ENCODE measurements around the gene YWHAB.

Gene YWHAB

GRCh38 chr20:44885392-44886265, at the start of gene YWHAB:
Gene YWHAB (plus strand): TSS chr20:44885705. CDS start chr20:44901534, 15,829 bp downstream.
- H3K4me3 ChIP-seq (ENCODE audit: low read depth, low read length) = peak within 1 kb of the TSS; percentile 86
- no peak for TF ChIP-seq CTCF (IDR thresholded peaks at IDR 0.05; ENCODE audit: control insufficient read depth, extremely low read depth, insufficient read depth)
- peak; percentile 91 for DNase-seq (ENCODE audit: low read depth)

GRCh38 chr20:44836601-44837120, 48.8 kb upstream of the YWHAB start:
- no peak for TF ChIP-seq CTCF (IDR thresholded peaks at IDR 0.05; ENCODE audit: control insufficient read depth, extremely low read depth, insufficient read depth)
- no peak for DNase-seq (ENCODE audit: low read depth)
- no peak overlapping the region for H3K4me3 ChIP-seq (ENCODE audit: low read depth, low read length)

- H3K4me3 ChIP-seq (ENCODE audit: low read depth, low read length) = no peak overlapping the region
- no peak for DNase-seq (ENCODE audit: low read depth)
- TF ChIP-seq CTCF (IDR thresholded peaks at IDR 0.05; ENCODE audit: control insufficient read depth, extremely low read depth, insufficient read depth) = no peak
Measured at GRCh38 chr20:44837946-44838345, 47.6 kb upstream of the YWHAB start.

GRCh38 chr20:44838521-44838920, 47.0 kb upstream of the YWHAB start:
- H3K4me3 ChIP-seq (ENCODE audit: low read depth, low read length) = no peak overlapping the region
- DNase-seq (ENCODE audit: low read depth) = no peak
- TF ChIP-seq CTCF (IDR thresholded peaks at IDR 0.05; ENCODE audit: control insufficient read depth, extremely low read depth, insufficient read depth) = no peak

- DNase-seq (ENCODE audit: low read depth) = no peak
- no peak overlapping the region for H3K4me3 ChIP-seq (ENCODE audit: low read depth, low read length)
- no peak for TF ChIP-seq CTCF (IDR thresholded peaks at IDR 0.05; ENCODE audit: control insufficient read depth, extremely low read depth, insufficient read depth)
Measured at GRCh38 chr20:44839481-44839880, 46.0 kb upstream of the YWHAB start.

GRCh38 chr20:44840826-44841225, 44.7 kb upstream of the YWHAB start:
- no peak for DNase-seq (ENCODE audit: low read depth)
- H3K4me3 ChIP-seq (ENCODE audit: low read depth, low read length) = no peak overlapping the region
- TF ChIP-seq CTCF (IDR thresholded peaks at IDR 0.05; ENCODE audit: control insufficient read depth, extremely low read depth, insufficient read depth) = no peak
